HUES64 (cell line): ENCODE data around the gene IFI27L2.
"Not testable (repeated sequence)": the region's sequence is repeated elsewhere in the genome, so short reads cannot be mapped to it uniquely, and the experiment has no call there.

Experiments used
- H3K27ac ChIP-seq: 2 replicates; pipeline ENCODE4 v1.7.0; 2013; ENCODE audit warnings: low read depth, low read length, inconsistent platforms
- H3K27me3 ChIP-seq: 2 replicates; pipeline ENCODE4 v1.6.1; 2013; ENCODE audit warnings: mild to moderate bottlenecking, low read length; ENCODE audit not compliant: insufficient read depth
- H3K36me3 ChIP-seq: 2 replicates; pipeline ENCODE4 v1.6.1; 2013; ENCODE audit warnings: mild to moderate bottlenecking, low read length; ENCODE audit not compliant: insufficient read depth
- H3K4me1 ChIP-seq: 2 replicates; pipeline ENCODE4 v1.6.1; 2013; ENCODE audit warnings: mild to moderate bottlenecking, low read length, moderate library complexity; ENCODE audit not compliant: insufficient read depth
- H3K4me3 ChIP-seq: 2 replicates; pipeline ENCODE4 v1.5.1; 2013; ENCODE audit warnings: mild to moderate bottlenecking, low read length, moderate library complexity
- H3K9ac ChIP-seq: 2 replicates; pipeline ENCODE4 v1.6.1; 2013; ENCODE audit warnings: mild to moderate bottlenecking, low read depth, low read length
- H3K9me3 ChIP-seq: 2 replicates; pipeline ENCODE4 v1.6.1; 2013; ENCODE audit warnings: low read depth, low read length; ENCODE audit not compliant: insufficient read depth
- WGBS: fragments of 150-250, 120-280 bp; methylation state at CpG from one replicate; pipeline ENCODE4 v1.1.7; 2013; ENCODE audit warnings: missing lambda C conversion rate; 5-methylcytosine and 5-hydroxymethylcytosine counted together

The IFI27L2 gene

GRCh38 chr14:94170136-94170535 lies 40.7 kb upstream of the IFI27L2 start:
- Histone ChIP-seq H3K4me1 (0 out of 2 replicates have a peak, but pooled peaks cover 4% of the 10 kb centered on the region), H3K27me3 (peaks cover 30% of the 10 kb centered on the region), H3K9ac (no peak overlapping the region), H3K27ac (no peak overlapping the region), H3K9me3 (no peaks in the 10 kb centered on the region), H3K4me3 (no peak overlapping the region), H3K36me3 (no peaks in the 10 kb centered on the region)
- WGBS = 93% methylated on average over 5 of the region's 6 CpGs

GRCh38 chr14:94165744-94166143 lies 36.3 kb upstream of the IFI27L2 start:
- Histone ChIP-seq H3K9me3 (no peaks in the 10 kb centered on the region), H3K27ac (no peak overlapping the region), H3K27me3 (peaks cover 11% of the 10 kb centered on the region), H3K4me3 (no peak overlapping the region), H3K4me1 (peaks cover 10% of the 10 kb centered on the region; the same call in 1 of the 2 replicates), H3K36me3 (no peaks in the 10 kb centered on the region), H3K9ac (no peak overlapping the region)
- 90% methylated on average over 3 of the region's 3 CpGs for WGBS

- Histone ChIP-seq H3K4me1 (peaks cover 10% of the 10 kb centered on the region; the same call in 1 of the 2 replicates), H3K27ac (no peak overlapping the region), H3K4me3 (peak overlapping the region; percentile 25; the same call in 1 of the 2 replicates), H3K36me3 (no peaks in the 10 kb centered on the region), H3K9me3 (no peaks in the 10 kb centered on the region), H3K9ac (no peak overlapping the region), H3K27me3 (peaks cover 11% of the 10 kb centered on the region)
- WGBS = 53% methylated on average over 23 of the region's 26 CpGs
These were observed 35.5 kb upstream of the IFI27L2 start for GRCh38 chr14:94164685-94165431.

- 67% methylated on average over 5 of the region's 5 CpGs for WGBS
- H3K27me3 ChIP-seq = peaks cover 11% of the 10 kb centered on the region
- H3K36me3 ChIP-seq = no peaks in the 10 kb centered on the region
- no peak overlapping the region for H3K9ac ChIP-seq
- no peak overlapping the region for H3K27ac ChIP-seq
- no peak overlapping the region for H3K4me3 ChIP-seq
- H3K4me1 ChIP-seq = peaks cover 10% of the 10 kb centered on the region; the same call in 1 of the 2 replicates
- H3K9me3 ChIP-seq = no peaks in the 10 kb centered on the region
These were observed 34.4 kb upstream of the IFI27L2 start for GRCh38 chr14:94163796-94164195.

GRCh38 chr14:94162466-94162865 lies 33.1 kb upstream of the IFI27L2 start:
- no peak overlapping the region for H3K9ac ChIP-seq
- H3K4me1 ChIP-seq = peaks cover 10% of the 10 kb centered on the region; the same call in 1 of the 2 replicates
- peaks cover 14% of the 10 kb centered on the region for H3K27me3 ChIP-seq
- H3K36me3 ChIP-seq = no peaks in the 10 kb centered on the region
- H3K27ac ChIP-seq = no peak overlapping the region
- H3K9me3 ChIP-seq = no peaks in the 10 kb centered on the region
- H3K4me3 ChIP-seq = no peak overlapping the region
- 95% methylated on average over 5 of the region's 5 CpGs for WGBS

- Histone ChIP-seq H3K27ac (no peak overlapping the region), H3K36me3 (no peaks in the 10 kb centered on the region), H3K4me3 (no peak overlapping the region), H3K27me3 (peaks cover 14% of the 10 kb centered on the region), H3K4me1 (peaks cover 10% of the 10 kb centered on the region; the same call in 1 of the 2 replicates), H3K9me3 (no peaks in the 10 kb centered on the region), H3K9ac (no peak overlapping the region)
- 64% methylated on average over 2 of the region's 2 CpGs for WGBS
These were observed 32.6 kb upstream of the IFI27L2 start for GRCh38 chr14:94161981-94162380.

GRCh38 chr14:94161058-94161457 lies 31.7 kb upstream of the IFI27L2 start:
- Histone ChIP-seq H3K4me1 (peaks cover 10% of the 10 kb centered on the region; the same call in 1 of the 2 replicates), H3K27ac (no peak overlapping the region), H3K4me3 (no peak overlapping the region), H3K9ac (no peak overlapping the region), H3K36me3 (no peaks in the 10 kb centered on the region), H3K9me3 (no peaks in the 10 kb centered on the region), H3K27me3 (peaks cover 14% of the 10 kb centered on the region)
- WGBS = 77% methylated on average over 2 of the region's 2 CpGs

- Histone ChIP-seq H3K27ac (no peak overlapping the region), H3K9ac (no peak overlapping the region), H3K4me1 (no peaks in the 10 kb centered on the region), H3K36me3 (no peaks in the 10 kb centered on the region), H3K27me3 (0 out of 2 replicates have a peak, but pooled peaks cover 2% of the 10 kb centered on the region), H3K9me3 (peaks cover 2% of the 10 kb centered on the region; the same call in 1 of the 2 replicates), H3K4me3 (no peak overlapping the region)
- 88% methylated on average over 10 of the region's 10 CpGs for WGBS
These were observed 29.0 kb upstream of the IFI27L2 start for GRCh38 chr14:94158239-94158883.

- Histone ChIP-seq H3K27me3 (0 out of 2 replicates have a peak, but pooled peaks cover 2% of the 10 kb centered on the region), H3K27ac (no peak overlapping the region), H3K4me3 (no peak overlapping the region), H3K9ac (no peak overlapping the region), H3K9me3 (peaks cover 2% of the 10 kb centered on the region; the same call in 1 of the 2 replicates), H3K4me1 (no peaks in the 10 kb centered on the region), H3K36me3 (no peaks in the 10 kb centered on the region)
These were observed 27.8 kb upstream of the IFI27L2 start for GRCh38 chr14:94157197-94157596.

- H3K4me1 ChIP-seq = not testable (repeated sequence)
These were observed 26.7 kb upstream of the IFI27L2 start for GRCh38 chr14:94156143-94156542.

GRCh38 chr14:94153750-94154342 lies 24.4 kb upstream of the IFI27L2 start:
- Histone ChIP-seq H3K36me3 (no peaks in the 10 kb centered on the region), H3K4me3 (no peak overlapping the region), H3K9ac (no peak overlapping the region), H3K27ac (no peak overlapping the region), H3K27me3 (0 out of 2 replicates have a peak, but pooled peaks cover 2% of the 10 kb centered on the region), H3K4me1 (no peaks in the 10 kb centered on the region), H3K9me3 (peaks cover 2% of the 10 kb centered on the region; the same call in 1 of the 2 replicates)
- 89% methylated on average over 6 of the region's 6 CpGs for WGBS

More at GRCh38 chr14:94156143-94156542, 26.7 kb upstream of the IFI27L2 start:
- H3K4me3 ChIP-seq, H3K27ac ChIP-seq, H3K9ac ChIP-seq, H3K27me3 ChIP-seq, H3K9me3 ChIP-seq, H3K36me3 ChIP-seq: not testable (repeated sequence)
- WGBS = no CpG with 5 or more reads among the region's 1 CpG
